GM21529 (cell line): ENCODE measurements around the gene NSG2.

Source experiments
- ATAC-seq: cut with Tn5 transposase; IDR thresholded peaks from one replicate; pipeline ENCODE4 v1.9.1; 2021; ENCODE audit not compliant: unreplicated experiment

Gene NSG2

DNA sequence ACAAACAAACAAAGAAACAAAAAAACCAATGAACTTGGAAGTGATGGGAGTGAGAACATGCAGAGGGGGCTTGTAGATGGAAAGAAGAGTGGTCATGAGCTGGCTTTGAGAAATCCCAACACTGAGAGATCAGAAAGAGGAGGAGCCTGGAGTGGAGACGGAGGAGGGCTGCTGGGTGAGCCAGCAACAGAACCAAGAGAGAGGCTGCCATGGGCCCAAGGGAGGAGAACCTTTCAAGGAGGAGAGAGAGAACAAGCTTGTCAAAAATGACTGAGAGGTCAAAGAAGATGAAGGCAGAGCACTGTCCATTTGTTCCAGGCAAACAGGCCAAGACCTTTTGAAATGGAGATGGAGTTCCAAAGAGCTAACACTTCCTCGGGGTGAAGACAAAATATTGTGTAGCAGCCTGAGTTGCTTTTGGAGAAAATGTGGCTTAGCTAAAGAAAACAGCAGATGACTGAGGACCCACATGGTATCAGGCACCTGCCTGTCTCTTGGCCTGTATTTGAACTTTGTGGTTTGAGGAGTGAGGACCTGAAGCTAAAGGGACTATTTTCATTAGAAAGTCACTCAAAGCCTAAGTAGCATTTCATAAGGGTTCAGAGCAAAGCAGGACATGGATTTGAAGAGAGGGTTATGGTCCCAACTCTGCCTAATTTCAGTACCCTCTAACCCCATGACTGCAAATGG lies 13.1 kb downstream of the NSG2 start:
- no peak for ATAC-seq

DNA sequence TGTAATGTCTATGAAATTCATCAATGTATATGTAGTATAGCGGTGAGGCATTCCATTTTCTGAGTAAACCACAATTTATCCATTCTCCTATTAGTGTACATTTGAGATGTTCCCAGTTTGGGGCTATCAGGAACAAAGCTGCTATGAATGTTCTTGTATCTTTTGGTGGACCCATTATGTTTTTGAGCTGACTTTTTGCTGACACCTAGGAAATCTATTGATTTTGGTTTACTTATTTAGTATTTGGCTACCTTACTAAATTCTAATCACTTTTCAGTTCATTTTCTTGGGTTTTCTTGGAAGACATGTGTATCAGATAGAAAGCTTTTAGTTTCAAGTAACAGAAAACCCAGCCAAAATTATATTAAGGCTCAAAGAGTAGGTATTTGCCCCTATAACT lies 13.7 kb downstream of the NSG2 start:
- no peak for ATAC-seq

DNA sequence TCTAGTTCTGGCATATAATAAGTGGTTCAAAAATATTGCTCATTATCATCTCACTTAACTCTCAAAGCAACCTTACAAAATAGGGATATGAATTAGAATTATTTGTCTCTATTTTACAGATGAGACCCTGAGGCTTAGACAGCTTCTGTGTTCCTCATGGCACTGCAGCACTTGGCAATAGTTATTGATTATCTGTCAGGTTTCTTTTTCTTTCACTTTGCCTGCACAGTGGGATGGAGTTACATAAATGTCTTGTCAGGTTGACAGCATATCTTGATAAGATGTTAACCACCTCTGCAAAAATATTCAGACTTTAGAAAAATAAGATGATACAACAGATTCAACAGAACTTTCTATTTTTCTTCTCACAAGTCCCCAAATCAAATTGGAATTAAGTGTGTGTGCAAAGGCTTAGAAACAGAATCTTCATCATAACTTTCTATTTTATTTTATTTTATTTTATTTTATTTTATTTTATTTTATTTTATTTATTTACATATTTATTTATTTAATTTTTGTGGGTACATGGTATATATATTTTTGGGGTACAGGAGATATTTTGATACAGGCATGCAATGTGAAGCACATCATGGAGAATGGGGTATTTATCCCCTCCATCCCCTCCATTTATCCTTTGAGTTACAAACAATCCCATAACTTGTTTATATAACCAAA lies 17.7 kb downstream of the NSG2 start:
- no peak for ATAC-seq

DNA sequence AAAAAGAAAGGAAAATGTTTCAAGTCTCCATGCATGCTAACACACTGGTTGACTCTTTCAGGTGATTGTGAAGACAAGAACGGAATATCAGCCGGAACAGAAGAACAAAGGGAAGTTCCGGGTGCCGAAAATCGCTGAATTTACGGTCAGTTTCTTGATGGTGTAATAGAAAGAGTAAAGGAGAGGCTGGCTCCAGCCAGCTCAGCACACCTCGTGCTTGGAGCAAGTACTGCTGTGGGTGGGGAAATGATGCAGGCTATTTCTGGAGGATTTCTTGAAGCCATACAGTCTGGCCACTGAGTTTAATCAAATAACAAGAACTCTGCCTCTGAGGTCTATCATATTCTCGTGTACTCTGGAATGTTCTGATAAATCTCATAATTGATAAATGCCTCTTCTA lies 18.7 kb downstream of the NSG2 start:
- ATAC-seq, result no peak

DNA sequence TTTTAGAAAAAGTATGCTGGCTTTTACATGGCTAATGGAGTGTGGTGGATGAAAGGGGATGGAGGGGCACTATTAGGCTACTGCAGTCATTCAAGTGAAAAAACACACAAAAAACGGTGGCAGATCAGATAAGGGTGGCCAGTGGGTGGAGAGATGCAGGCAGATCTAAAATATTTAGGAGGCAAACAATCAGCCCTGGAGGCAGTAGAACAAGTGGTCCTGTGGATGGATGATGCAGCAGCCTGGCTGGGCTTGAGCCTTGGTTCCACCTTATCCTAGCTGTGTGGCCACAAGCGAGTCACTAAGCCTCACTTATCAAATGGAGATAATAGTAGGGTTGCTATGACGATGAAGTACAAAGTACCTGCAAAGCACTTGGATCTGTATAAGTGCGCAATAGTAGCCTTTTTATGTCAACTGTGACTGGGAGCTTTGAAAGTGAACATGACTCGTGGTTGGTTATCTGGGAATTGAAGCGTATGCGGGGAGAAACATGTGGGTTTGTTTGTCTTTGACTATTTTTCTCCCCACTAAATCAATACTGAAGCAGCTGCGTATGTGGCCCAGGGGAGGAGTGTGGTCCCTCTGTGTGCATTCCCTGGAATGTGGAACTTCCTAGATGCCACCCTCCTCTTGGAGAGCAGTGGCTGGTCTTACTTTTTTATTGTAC lies 20.2 kb downstream of the NSG2 start:
- no peak for ATAC-seq

DNA sequence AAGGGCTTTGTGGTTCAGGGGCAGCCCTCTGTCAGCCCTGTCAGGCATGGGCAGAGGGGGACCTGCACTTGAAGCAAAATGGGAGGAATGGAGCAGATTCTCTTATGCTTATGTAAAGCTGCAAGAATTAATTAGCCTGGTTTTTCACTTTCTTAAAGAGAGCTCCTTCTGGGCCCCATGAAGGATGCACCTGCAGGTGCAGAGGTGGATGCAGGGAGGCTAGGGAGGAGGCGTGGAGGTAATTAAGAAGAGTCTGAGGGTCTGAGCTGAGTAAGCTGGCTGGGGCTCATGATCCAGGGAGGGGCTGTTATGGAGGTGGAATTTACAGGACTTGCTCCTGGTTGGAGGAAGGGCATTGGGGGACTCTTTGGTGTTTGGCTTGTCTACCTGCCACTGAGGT lies 22.0 kb downstream of the NSG2 start:
- no peak for ATAC-seq

DNA sequence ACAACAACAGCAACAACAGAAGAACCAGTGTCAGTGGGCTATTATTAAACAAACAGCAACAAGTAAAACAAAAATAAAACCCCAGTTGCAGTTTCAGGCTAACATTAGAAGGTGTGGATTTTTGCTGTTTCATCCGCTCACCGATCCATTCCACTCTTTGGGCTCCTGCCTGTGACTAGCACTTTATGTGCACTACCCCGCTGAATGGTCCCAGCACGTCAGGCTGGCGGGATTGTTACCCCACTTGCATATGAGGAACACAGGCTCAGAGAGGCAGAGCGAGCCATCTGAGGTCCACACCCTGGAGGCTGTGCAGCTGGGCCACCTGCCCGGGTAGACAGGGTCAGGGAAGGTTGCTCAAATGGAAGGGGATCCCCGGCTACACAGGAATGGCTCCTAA lies 26.0 kb downstream of the NSG2 start:
- no peak for ATAC-seq

DNA sequence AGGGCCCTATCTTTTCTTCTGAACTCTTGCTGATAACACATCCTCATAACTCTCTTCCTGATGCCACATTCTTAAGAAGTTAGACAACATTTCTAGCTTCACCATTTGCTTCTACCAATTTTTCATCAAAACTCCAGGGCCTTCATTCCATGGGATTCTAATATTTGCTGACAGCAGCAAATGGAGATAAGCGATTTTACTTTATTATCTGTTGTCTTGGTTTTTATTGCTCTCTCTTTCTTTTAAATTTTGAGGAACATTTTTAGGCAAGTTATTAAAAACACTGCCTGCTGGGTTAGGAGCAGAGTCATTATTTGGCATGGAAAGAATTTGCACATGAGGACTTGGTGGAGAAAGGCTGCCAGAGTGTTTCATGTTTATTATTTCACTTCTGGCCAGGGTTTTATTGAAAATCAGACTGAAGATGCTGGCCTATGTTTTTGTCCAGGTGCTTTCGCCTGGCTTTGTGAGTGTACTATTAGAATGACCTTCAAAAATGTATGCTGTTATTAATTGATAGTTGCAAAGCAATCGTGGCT lies 27.7 kb downstream of the NSG2 start:
- ATAC-seq, result no peak

DNA sequence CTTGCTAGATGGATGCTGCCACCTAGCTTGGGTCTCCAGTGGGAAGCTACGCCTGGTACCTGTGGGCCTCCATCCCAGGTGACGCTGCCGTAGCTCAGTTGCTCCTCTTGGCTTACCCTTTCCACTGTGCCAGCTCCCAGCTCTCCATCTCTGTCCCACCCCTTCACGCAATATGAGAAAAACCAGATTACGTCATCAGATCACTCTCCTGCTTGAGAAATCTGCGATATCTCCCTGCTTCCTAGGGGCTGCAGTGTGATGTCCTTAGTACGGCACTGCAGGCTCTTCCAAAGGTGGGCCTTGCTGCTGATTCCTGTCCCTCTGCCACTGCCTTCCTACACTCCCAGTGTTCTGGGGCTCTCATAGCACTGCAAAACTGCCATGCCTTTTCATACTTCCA lies 28.9 kb downstream of the NSG2 start:
- no peak for ATAC-seq

DNA sequence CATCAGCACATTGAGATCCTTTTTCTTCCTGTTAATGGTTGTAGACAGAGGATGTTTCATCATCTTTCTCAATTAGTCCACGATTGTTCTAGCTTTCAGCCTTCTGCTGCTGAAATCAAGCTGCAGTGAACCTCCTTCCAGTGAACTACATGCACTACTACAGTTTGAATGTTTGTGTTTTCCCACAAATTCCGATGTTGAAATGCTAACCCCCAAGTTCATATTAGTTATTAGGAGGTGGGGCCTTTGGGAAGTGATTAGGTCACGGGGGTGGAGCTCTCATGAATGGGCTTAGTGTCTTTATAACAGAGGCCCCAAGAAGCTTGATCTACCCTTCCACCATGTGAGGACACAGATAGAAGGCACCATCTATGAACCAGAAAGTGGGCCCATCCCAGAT lies 32.9 kb downstream of the NSG2 start:
- ATAC-seq, result no peak

DNA sequence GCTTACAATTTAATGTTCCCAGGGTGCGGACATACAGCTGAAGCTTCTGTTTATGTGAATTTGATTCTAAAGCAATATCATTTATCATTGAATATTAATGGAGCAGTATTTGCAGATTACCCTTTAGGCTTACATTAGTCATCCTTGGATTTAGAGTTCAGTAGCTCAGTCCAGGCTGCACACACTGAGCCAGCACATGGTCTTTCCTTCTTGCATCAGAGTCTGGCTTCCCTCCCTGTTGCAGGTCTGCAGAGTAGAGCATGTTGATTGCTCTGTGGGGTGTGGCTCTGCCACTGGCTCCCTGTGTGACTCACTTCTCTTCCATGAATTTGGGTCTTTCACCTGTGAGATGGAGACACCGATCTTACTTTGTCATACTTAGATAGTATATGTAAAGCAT lies 36.8 kb downstream of the NSG2 start:
- ATAC-seq, result no peak

DNA sequence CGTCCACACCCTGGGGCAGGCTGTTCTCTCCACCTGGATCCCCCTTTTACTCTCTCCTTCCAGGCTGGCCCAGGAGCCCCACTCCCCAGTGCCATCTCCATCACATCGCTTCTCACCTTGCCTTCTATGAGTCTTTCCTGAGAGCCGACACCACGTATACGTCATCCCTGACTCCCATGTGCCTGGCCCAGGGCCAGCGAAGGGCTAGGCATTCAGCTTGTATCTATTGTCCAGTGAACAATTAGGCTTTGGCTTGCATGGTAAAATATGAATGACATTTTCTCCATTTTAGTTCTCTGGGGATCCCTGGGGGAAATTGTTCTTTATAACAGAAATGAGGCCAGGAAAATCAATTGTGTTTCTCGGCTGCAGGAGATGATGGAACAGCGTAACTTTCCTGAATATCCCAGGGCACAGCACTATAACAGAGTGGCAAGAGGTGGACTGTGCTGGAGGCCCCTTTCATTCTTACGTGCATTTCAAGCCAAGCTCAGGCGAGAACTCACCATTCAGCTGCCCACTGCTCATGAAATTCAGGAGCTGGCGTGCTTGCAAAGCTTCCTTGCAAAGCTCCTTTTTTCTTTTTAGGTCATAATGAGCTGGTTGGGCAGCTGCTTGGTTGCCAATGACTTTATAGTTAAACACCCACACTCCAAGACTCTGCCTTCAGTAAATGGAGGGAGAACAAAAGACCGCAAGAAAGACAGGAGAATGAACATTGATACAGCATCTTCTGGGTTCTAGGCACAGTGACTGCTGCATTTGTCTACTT lies 37.7 kb downstream of the NSG2 start:
- ATAC-seq, result no peak

DNA sequence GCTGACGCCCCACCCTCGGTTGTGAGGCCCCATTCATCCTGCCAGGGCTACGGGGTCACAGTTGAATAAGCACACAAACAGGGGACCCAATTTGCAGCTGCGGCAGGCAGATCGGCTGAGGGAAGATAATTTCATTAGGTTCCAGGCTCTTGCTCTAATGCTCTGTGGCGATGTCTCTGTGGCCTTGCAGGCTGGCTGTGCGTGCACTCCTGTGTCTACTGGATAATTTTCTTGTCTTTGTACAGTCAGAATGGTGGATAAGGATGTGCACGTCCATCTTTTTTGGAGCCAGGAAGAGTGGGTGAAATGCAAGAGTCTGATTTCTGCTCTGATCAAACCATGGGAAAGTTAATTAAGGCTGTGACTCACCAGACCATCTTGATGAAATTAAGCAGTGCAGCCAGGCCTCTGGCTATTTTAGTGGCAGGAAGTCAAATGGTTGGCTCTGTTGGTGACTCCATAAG lies 39.2 kb downstream of the NSG2 start:
- ATAC-seq, result no peak

DNA sequence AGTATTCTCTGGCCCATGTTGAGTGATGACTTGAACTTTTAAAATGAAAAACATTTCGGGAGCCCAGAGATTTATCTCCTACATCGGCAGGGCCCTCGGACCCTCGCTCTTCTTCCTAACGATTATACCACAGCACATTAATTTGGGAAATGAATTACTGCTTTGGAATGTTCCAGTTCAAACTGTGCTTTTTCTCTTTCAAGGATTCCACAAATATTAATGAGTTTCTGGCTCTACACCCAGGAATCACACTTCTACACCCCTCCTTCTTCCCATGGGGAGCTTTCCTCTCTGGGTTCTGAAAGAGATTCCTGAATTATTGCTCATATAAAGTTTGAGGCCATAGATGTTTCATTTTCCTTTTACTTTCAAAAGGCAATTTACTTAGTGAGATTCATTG lies 41.2 kb downstream of the NSG2 start:
- no peak for ATAC-seq

DNA sequence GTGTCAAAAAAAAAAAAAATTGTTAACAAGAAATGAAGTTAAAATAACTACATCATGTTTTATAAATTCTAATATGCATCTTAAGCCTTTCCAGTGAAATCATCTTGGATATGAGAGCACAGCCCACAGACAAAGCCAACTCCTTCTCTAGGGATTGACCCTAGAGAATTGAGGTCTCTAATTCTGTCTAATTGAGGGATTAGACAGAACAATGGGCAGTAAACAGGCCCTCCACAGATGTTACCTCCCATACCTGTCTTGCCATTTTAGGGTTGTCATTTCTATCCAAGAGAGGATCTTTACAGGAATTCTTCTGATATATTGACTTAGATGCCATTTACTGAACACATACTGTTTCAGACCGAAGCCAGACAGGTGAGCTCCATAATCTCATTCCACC lies 42.3 kb downstream of the NSG2 start:
- ATAC-seq, result no peak

DNA sequence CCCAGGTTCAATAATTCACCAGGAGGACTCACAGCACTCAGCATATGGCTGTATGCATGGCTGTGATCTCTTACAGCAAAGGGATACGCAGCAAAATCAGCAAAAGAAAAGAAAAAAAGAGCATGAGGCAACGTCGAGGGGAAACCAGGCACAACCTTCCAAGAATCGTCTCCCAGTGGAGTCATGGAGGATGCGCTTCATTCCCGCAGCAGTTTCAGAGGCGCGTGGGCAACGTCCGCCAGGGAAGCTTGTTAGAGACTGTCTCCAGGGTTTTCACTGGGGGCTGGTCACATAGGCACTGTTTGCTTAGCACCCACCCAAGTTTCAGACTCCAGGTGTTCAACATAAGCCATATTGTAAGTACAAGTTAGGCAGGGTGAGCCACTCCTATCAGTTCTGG lies 44.6 kb downstream of the NSG2 start:
- ATAC-seq, result no peak

DNA sequence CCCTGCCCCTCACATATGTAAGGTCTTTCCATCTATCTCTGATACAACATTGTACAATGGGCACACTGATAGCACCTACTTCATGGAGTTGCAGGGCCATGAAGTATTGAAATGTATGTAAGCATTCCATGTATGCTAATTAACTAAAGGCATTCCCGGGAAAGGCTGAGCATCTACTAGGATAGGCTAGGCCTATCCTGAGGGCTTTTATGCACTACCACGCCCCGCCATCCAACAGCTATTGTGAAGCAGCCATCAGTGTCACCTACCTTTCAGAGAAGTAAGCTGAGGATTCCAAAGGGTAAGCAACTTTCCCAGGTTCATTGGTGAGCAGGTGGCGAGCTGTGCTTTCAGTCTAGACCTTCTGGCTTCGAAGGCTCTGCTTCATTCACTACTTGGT lies 47.6 kb downstream of the NSG2 start:
- ATAC-seq, result no peak

DNA sequence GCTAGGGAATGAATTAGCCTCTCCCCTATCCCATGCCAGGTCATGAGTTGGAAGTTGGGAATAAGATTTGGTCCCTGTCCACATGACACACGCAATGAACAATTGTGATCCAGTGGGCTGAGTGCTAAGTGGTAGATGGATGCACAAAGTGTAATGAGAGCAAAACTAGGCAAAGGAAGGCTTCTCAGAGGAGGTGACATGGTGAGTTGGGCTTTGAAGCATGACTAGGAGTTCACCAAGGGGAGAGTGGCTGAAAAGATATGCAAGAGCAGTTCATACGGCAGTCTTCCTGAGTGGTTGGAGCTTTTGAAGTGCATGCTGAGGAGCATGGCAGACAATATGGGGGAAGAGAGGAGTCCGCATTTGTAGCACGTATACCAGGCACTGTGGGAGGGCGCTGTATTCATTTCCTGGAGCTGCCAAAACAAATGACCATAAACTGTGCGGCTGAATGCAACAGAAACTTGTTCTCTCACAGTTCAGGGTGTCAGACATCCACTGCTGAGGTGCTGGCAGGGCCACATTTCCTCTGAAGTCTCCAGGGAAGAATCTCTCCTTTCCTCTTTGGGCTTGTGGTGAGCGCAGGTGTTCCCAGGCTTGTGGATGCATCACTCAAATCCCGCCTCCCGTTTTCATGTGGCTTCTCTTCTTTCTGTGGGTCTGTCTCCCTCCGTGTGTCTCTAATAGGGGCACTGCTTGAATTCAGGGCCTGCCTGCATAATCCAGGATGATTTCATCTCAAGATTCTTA lies 49.5 kb downstream of the NSG2 start:
- ATAC-seq, result no peak

DNA sequence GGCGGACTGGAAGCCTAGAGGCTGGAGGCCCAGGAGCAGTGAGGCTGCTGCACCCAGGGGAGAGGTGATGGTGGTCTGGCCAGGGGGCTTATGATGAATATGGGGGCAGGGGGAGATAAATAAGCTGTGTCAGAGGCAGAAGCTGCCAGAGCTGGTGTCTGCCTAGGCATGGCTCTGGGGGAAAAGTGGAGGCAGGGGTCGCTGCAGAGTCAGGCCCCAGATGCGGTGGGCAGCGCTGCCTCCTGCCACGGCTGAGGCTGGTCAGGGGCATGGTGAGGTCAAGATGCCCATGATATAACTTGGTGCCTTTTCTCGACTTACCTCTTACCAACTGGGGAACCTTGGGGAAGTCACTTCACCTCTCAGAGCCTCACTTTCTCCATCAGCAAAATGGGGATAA lies 51.1 kb downstream of the NSG2 start:
- ATAC-seq, result no peak

DNA sequence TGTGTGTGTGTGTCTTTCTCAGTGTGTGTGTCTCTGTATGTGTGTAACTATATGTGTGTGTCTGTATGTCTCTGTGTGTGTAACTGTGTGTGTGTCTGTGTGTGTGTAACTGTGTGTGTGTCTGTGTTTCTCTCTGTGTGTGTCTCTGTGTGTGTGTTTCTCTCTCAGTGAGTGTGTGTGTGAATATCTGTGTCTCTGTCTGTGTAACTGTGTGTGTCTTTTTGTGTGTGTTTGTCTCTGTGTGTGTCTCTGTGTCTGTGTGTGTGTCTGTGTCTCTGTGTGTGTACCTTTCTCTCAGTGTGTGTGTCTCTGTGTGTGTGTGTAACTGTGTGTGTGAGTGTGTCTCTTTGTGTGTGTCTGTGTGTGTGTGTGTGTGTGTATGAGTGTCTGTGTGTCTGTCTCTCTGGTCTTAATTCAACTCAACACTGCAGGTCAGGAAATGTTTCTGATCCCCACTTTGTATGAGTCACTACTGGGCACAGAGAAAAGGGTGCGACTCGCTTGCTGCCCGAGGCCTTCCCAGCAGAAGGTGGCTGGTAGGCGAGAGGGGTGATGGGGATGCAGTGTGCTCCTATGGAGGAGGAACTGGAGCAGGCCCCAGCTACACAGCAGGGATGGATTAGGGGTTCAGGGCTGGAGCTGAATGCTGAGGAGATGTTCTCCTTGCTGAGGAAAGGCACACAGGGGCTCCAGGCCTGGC lies 52.1 kb downstream of the NSG2 start:
- ATAC-seq, result no peak
